ENCODE measurements around the gene WDR26.
"Not testable (repeated sequence)": the region's sequence is repeated elsewhere in the genome, so short reads cannot be mapped to it uniquely, and the experiment has no call there.

The WDR26 gene

GRCh38 chr1:224427346-224427745 lies 7.3 kb downstream of the WDR26 start:
- no peak for DNase-seq (ENCODE audit: extremely low read depth, low read depth)
- TF ChIP-seq CTCF (IDR thresholded peaks at IDR 0.05; ENCODE audit: low read depth, low read length), result no peak

- DNase-seq (ENCODE audit: extremely low read depth, low read depth), result not testable (repeated sequence)
Observed at GRCh38 chr1:224426869-224427268, 7.7 kb downstream of the WDR26 start.

GRCh38 chr1:224425279-224425884 lies 9.2 kb downstream of the WDR26 start:
- DNase-seq (ENCODE audit: extremely low read depth, low read depth), result no peak
- no peak for TF ChIP-seq CTCF (IDR thresholded peaks at IDR 0.05; ENCODE audit: low read depth, low read length)

GRCh38 chr1:224420106-224420505 lies 14.5 kb downstream of the WDR26 start:
- TF ChIP-seq CTCF (IDR thresholded peaks at IDR 0.05; ENCODE audit: low read depth, low read length), result no peak

GRCh38 chr1:224411766-224412165 lies 22.8 kb downstream of the WDR26 start:
- no peak for DNase-seq (ENCODE audit: extremely low read depth, low read depth)
- TF ChIP-seq CTCF (IDR thresholded peaks at IDR 0.05; ENCODE audit: low read depth, low read length), result no peak

More at GRCh38 chr1:224420106-224420505, 14.5 kb downstream of the WDR26 start:
- DNase-seq (ENCODE audit: extremely low read depth, low read depth), result no peak

GRCh38 chr1:224408294-224408590 lies 26.4 kb downstream of the WDR26 start:
- TF ChIP-seq CTCF (IDR thresholded peaks at IDR 0.05; ENCODE audit: low read depth, low read length), result no peak
- DNase-seq (ENCODE audit: extremely low read depth, low read depth), result no peak

- DNase-seq (ENCODE audit: extremely low read depth, low read depth), result no peak
- no peak for TF ChIP-seq CTCF (IDR thresholded peaks at IDR 0.05; ENCODE audit: low read depth, low read length)
Observed at GRCh38 chr1:224407571-224408293, 26.9 kb downstream of the WDR26 start.

GRCh38 chr1:224406216-224406615 lies 28.4 kb downstream of the WDR26 start:
- no peak for DNase-seq (ENCODE audit: extremely low read depth, low read depth)
- TF ChIP-seq CTCF (IDR thresholded peaks at IDR 0.05; ENCODE audit: low read depth, low read length), result no peak

All from AG09319 (cell line).